ENCODE data around the gene PRKAR2B.

DNA sequence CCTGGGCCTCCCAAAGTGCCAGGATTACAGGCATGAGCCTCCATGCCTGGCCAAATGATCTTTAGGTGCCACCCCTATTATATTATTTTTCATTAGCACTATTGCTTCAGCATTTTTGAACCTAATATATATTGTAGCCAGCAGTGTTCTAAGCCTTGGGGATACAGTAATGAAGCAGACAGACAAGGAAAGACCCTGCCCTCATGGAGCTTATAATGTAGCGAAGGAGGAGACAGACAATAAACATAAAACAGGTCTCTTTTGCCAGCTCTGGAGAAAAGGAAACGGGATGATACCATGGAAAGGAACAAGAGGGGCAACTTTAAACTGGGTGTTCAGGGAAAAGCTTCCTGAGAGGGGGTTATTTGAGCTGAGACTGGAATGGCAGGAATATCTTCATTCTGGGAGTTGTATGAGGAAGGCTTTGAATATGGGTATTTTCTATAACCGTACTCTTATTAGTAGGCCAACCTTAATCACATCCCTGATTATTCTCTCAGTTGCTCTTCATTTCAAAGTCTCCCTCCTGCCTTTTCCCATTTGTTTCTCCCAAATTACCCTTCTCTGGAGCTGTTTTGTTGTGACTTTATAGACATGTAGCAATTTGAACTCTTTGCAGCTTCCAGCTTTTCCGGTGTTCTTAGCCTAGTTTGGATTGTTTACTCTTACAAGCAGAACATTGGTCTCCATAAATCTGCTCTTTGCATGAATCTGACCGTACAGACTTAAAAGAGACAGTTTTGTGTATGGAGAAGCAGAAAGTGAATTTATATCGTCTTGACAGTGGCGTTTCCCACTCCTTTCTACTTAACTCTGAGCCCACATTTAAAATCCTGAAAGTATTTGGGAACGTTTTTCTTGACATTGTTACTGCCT, 19.0 kb downstream of the PRKAR2B start:
- TF ChIP-seq, protein P1, sequence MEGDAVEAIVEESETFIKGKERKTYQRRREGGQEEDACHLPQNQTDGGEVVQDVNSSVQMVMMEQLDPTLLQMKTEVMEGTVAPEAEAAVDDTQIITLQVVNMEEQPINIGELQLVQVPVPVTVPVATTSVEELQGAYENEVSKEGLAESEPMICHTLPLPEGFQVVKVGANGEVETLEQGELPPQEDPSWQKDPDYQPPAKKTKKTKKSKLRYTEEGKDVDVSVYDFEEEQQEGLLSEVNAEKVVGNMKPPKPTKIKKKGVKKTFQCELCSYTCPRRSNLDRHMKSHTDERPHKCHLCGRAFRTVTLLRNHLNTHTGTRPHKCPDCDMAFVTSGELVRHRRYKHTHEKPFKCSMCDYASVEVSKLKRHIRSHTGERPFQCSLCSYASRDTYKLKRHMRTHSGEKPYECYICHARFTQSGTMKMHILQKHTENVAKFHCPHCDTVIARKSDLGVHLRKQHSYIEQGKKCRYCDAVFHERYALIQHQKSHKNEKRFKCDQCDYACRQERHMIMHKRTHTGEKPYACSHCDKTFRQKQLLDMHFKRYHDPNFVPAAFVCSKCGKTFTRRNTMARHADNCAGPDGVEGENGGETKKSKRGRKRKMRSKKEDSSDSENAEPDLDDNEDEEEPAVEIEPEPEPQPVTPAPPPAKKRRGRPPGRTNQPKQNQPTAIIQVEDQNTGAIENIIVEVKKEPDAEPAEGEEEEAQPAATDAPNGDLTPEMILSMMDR (IDR thresholded peaks at IDR 0.05) = no peak
- TF ChIP-seq POLR2A (IDR thresholded peaks at IDR 0.05) = no peak

Data from uterus (tissue), 2 donors.